Activated CD8-positive, alpha-beta memory T cell treated with anti-CD3 and anti-CD28 coated beads, Interleukin-2, amount 10 ng/mL, durations not matched to agents 7 days and 5 days (primary cell): ENCODE measurements around the gene ANO10. TPM values are rescaled to one million over a fixed set of nuclear protein-coding genes. Genes with fewer than 3 reads are reported as not detected.
"Not testable (repeated sequence)": the region's sequence is repeated elsewhere in the genome, so short reads cannot be mapped to it uniquely, and the experiment has no call there.

ENCODE experiments used
- ATAC-seq: fragments of 150-1000 bp; cut with Tn5 transposase; one replicate; pipeline ENCODE4 v1.10.0; 2021; ENCODE audit warnings: moderate library complexity
- CTCF ChIA-PET: fragments of 350-600 bp; sonication (Branson Sonifier 250); formaldehyde crosslinking; loops from one replicate; lab custom pipeline; 2021; ENCODE audit warnings: antibody characterized with exemption; lab: Charles Lee
- DNase-seq: peaks from one replicate; pipeline ENCODE4 v3.0.0-alpha.2; 2020
- H3K27ac Mint-ChIP-seq: one replicate; pipeline ENCODE4 v1.8.0; 2021; ENCODE audit warnings: mild to moderate bottlenecking, mixed read lengths
- H3K27me3 Mint-ChIP-seq: one replicate; pipeline ENCODE4 v1.8.0; 2021; ENCODE audit warnings: mixed read lengths
- H3K36me3 Mint-ChIP-seq: one replicate; pipeline ENCODE4 v1.8.0; 2021; ENCODE audit warnings: mild to moderate bottlenecking, mixed read lengths
- H3K4me1 Mint-ChIP-seq: one replicate; pipeline ENCODE4 v1.8.0; 2021; ENCODE audit warnings: mixed read lengths
- H3K4me3 Mint-ChIP-seq: one replicate; pipeline ENCODE4 v1.8.0; 2021; ENCODE audit warnings: mild to moderate bottlenecking, moderate library complexity, mixed read lengths
- H3K9me3 Mint-ChIP-seq: one replicate; pipeline ENCODE4 v1.8.0; 2022; ENCODE audit warnings: low read depth, mixed read lengths
- total RNA-seq, 2 experiments: library from RNA; stranded (reverse); gene quantifications; one replicate each; pipeline ENCODE4 v1.2.3, GENCODE V29; 2021

Gene ANO10
- total RNA-seq, 2 experiments from 2014 or later, result 10.7 to 13.1 TPM

GRCh38 chr3:43584043-43584826 is 37.6 kb downstream of the ANO10 start:
- no peaks in the 10 kb centered on the region for H3K27me3 Mint-ChIP-seq
- CTCF ChIA-PET, result no interaction called here
- no peak overlapping the region for H3K4me3 Mint-ChIP-seq
- H3K36me3 Mint-ChIP-seq, result peaks cover 2% of the 10 kb centered on the region
- no peak for ATAC-seq
- DNase-seq, result no peak
- H3K9me3 Mint-ChIP-seq, result no peaks in the 10 kb centered on the region
- no peak overlapping the region for H3K27ac Mint-ChIP-seq
- H3K4me1 Mint-ChIP-seq, result peaks cover 7% of the 10 kb centered on the region

GRCh38 chr3:43583481-43583880 is 38.3 kb downstream of the ANO10 start:
- no peak for ATAC-seq

GRCh38 chr3:43582866-43583265 is 38.9 kb downstream of the ANO10 start:
- no peak for DNase-seq
- CTCF ChIA-PET, result interaction anchor here (0.7 kb wide), 1 partner anchor 12 kb away, joined by 4 read pairs; no protein-coding TSS in a partner anchor
- Mint-ChIP-seq H3K27me3 (no peaks in the 10 kb centered on the region), H3K4me1 (peaks cover 7% of the 10 kb centered on the region), H3K36me3 (peaks cover 2% of the 10 kb centered on the region), H3K27ac (no peak overlapping the region), H3K4me3 (no peak overlapping the region), H3K9me3 (no peaks in the 10 kb centered on the region)
- no peak for ATAC-seq

More at GRCh38 chr3:43583481-43583880, 38.3 kb downstream of the ANO10 start:
- peaks cover 2% of the 10 kb centered on the region for H3K36me3 Mint-ChIP-seq
- no peaks in the 10 kb centered on the region for H3K27me3 Mint-ChIP-seq
- no peak for DNase-seq
- H3K4me3 Mint-ChIP-seq, result no peak overlapping the region
- H3K27ac Mint-ChIP-seq, result no peak overlapping the region
- CTCF ChIA-PET, result no interaction called here
- peaks cover 7% of the 10 kb centered on the region for H3K4me1 Mint-ChIP-seq
- no peaks in the 10 kb centered on the region for H3K9me3 Mint-ChIP-seq

GRCh38 chr3:43581343-43581742 is 40.5 kb downstream of the ANO10 start:
- no peak overlapping the region for H3K27ac Mint-ChIP-seq
- H3K4me1 Mint-ChIP-seq, result peaks cover 7% of the 10 kb centered on the region
- H3K27me3 Mint-ChIP-seq, result no peaks in the 10 kb centered on the region
- H3K36me3 Mint-ChIP-seq, result peaks cover 3% of the 10 kb centered on the region
- H3K9me3 Mint-ChIP-seq, result no peaks in the 10 kb centered on the region
- ATAC-seq (no peak), DNase-seq (no peak)
- CTCF ChIA-PET, result no interaction called here
- no peak overlapping the region for H3K4me3 Mint-ChIP-seq

GRCh38 chr3:43580181-43580580 is 41.6 kb downstream of the ANO10 start:
- no peak for DNase-seq
- Mint-ChIP-seq H3K4me3 (no peak overlapping the region), H3K27me3 (no peaks in the 10 kb centered on the region), H3K4me1 (peaks cover 7% of the 10 kb centered on the region), H3K36me3 (peaks cover 3% of the 10 kb centered on the region), H3K9me3 (no peaks in the 10 kb centered on the region), H3K27ac (no peak overlapping the region)
- ATAC-seq, result no peak
- CTCF ChIA-PET, result no interaction called here

- Mint-ChIP-seq H3K9me3 (no peaks in the 10 kb centered on the region), H3K4me1 (no peaks in the 10 kb centered on the region), H3K27me3 (no peaks in the 10 kb centered on the region), H3K4me3 (no peak overlapping the region), H3K36me3 (peaks cover 1% of the 10 kb centered on the region), H3K27ac (no peak overlapping the region)
- CTCF ChIA-PET, result no interaction called here
- no peak for ATAC-seq
- no peak for DNase-seq
These were observed 48.2 kb downstream of the ANO10 start for GRCh38 chr3:43573576-43573975.

- H3K4me3 Mint-ChIP-seq, H3K27ac Mint-ChIP-seq, CTCF ChIA-PET, H3K27me3 Mint-ChIP-seq, H3K4me1 Mint-ChIP-seq, H3K9me3 Mint-ChIP-seq, ATAC-seq, H3K36me3 Mint-ChIP-seq, DNase-seq: not testable (repeated sequence)
These were observed 56.0 kb downstream of the ANO10 start for GRCh38 chr3:43565661-43566341.

GRCh38 chr3:43559961-43560360 is 61.9 kb downstream of the ANO10 start:
- CTCF ChIA-PET, result no interaction called here
- H3K36me3 Mint-ChIP-seq, result peaks cover 2% of the 10 kb centered on the region
- no peak for ATAC-seq

GRCh38 chr3:43558171-43558570 is 63.6 kb downstream of the ANO10 start:
- no peak for DNase-seq
- no peak for ATAC-seq
- H3K27ac Mint-ChIP-seq, result no peak overlapping the region
- no peaks in the 10 kb centered on the region for H3K4me1 Mint-ChIP-seq
- H3K9me3 Mint-ChIP-seq, result no peaks in the 10 kb centered on the region
- CTCF ChIA-PET, result no interaction called here
- peaks cover 3% of the 10 kb centered on the region for H3K36me3 Mint-ChIP-seq
- H3K4me3 Mint-ChIP-seq, result no peak overlapping the region
- H3K27me3 Mint-ChIP-seq, result no peaks in the 10 kb centered on the region

More at GRCh38 chr3:43559961-43560360, 61.9 kb downstream of the ANO10 start:
- Mint-ChIP-seq H3K27me3 (no peaks in the 10 kb centered on the region), H3K27ac (no peak overlapping the region), H3K9me3 (no peaks in the 10 kb centered on the region), H3K4me1 (no peaks in the 10 kb centered on the region), H3K4me3 (no peak overlapping the region)
- no peak for DNase-seq

GRCh38 chr3:43549626-43550290 is 72.1 kb downstream of the ANO10 start:
- Mint-ChIP-seq H3K27ac (no peak overlapping the region), H3K4me3 (no peak overlapping the region), H3K27me3 (no peaks in the 10 kb centered on the region)

GRCh38 chr3:43544277-43544676 is 77.5 kb downstream of the ANO10 start:
- not testable (repeated sequence) for H3K36me3 Mint-ChIP-seq, H3K27ac Mint-ChIP-seq, DNase-seq, H3K9me3 Mint-ChIP-seq, H3K27me3 Mint-ChIP-seq, H3K4me3 Mint-ChIP-seq, H3K4me1 Mint-ChIP-seq
- CTCF ChIA-PET, result interaction anchor here (1.0 to 1.5 kb wide), 5 partner anchors 8 to 656 kb away, joined by 3 to 5 read pairs (median 3); no protein-coding TSS in a partner anchor
- ATAC-seq, result peak; percentile 63

More at GRCh38 chr3:43549626-43550290, 72.1 kb downstream of the ANO10 start:
- ATAC-seq (no peak), DNase-seq (no peak)
- Mint-ChIP-seq H3K9me3 (no peaks in the 10 kb centered on the region), H3K4me1 (peaks cover 4% of the 10 kb centered on the region), H3K36me3 (peaks cover 3% of the 10 kb centered on the region)
- CTCF ChIA-PET, result no interaction called here

- peak; percentile 30 for ATAC-seq
- DNase-seq, result no peak
- Mint-ChIP-seq H3K9me3 (no peaks in the 10 kb centered on the region), H3K27ac (no peak overlapping the region), H3K36me3 (no peaks in the 10 kb centered on the region), H3K27me3 (no peaks in the 10 kb centered on the region), H3K4me1 (peaks cover 10% of the 10 kb centered on the region), H3K4me3 (no peak overlapping the region)
- CTCF ChIA-PET, result interaction anchor here (1.1 to 2.0 kb wide), 4 partner anchors 10 to 657 kb away, joined by 4 to 6 read pairs (median 5); no protein-coding TSS in a partner anchor
These were observed 79.3 kb downstream of the ANO10 start for GRCh38 chr3:43542328-43543043.

GRCh38 chr3:43540624-43541023 is 81.2 kb downstream of the ANO10 start:
- Mint-ChIP-seq H3K4me1 (peaks cover 15% of the 10 kb centered on the region), H3K9me3 (no peaks in the 10 kb centered on the region), H3K36me3 (no peaks in the 10 kb centered on the region), H3K27me3 (no peaks in the 10 kb centered on the region), H3K27ac (no peak overlapping the region), H3K4me3 (no peak overlapping the region)
- DNase-seq (no peak), ATAC-seq (no peak)
- CTCF ChIA-PET, result interaction anchor here (0.5 to 1.5 kb wide), 2 partner anchors 98 to 944 kb away, joined by 3 read pairs; no protein-coding TSS in a partner anchor
